ENCODE results near the gene WDCP.
A peak's percentile ranks its signal among the peaks of the same experiment; 100 is the strongest.
"Not testable (repeated sequence)": the region's sequence is repeated elsewhere in the genome, so short reads cannot be mapped to it uniquely, and the experiment has no call there.

WDCP gene

DNA sequence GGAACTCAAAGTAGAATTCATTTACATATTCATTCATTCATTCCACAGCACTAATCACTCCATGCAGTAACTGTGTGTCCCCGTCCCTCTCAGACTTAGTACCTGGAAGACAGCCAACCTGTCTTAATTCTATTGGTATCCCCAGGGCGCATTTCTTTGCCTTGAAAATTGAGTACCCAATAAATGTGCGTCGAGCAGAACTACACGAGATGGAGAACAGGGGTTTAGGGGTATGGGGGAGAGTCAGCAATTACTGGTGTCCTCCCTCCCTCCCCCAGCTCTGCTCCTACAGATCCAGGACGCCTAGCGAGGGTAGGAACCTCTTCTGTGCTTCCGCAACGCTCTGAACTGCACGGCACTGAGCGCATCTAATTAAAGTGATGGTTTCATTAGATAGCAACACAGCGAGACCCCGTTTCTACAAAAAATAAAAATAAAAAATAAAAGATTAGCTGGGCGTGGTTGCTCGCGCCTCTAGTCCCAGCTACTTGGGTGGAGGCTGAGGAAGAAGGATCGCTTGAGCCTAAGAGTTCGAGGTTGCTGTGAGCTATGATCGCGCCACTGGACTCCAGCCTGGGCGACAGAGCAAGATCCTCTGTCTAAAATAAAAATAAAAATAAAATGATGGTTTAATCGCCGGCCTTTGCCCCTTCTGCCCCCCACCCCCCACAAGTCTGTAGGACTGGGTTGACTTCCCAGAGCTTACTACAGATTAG, 1.7 kb upstream of the WDCP start:
- Histone ChIP-seq H3K27ac (no peak overlapping the region), H3K4me2 (peak overlapping the region; percentile 90), H3K4me3 (peak overlapping the region; percentile 70), H3K27me3 (peaks cover 54% of the 10 kb centered on the region), H3K9ac (peak overlapping the region; percentile 41), H3K9me3 (no peaks in the 10 kb centered on the region), H4K20me1 (peaks cover 10% of the 10 kb centered on the region; the same call in 1 of the 2 replicates), H3K36me3 (no peaks in the 10 kb centered on the region), H3K4me1 (peaks cover 37% of the 10 kb centered on the region)
- no peak for TF ChIP-seq Cebpa-rat (IDR thresholded peaks at IDR 0.05)

DNA sequence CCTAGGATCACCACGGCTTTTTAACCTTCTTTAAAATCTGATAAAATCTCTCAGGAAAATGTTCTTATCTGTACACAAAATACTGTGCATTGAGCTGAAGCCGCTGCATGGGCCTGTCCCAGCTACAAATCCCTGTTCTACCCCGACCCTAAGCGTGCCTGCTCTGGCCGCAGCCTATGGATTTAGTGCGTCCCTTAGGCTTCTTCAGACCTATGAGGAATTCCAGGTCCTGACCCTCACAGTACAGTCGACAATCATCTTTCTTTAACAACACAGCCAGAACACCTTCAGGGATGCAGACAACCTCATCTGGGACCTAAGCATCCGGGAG, 477 bp upstream of the WDCP start:
- Histone ChIP-seq H4K20me1 (peaks cover 10% of the 10 kb centered on the region; the same call in 1 of the 2 replicates), H3K27ac (no peak overlapping the region), H3K4me1 (peaks cover 37% of the 10 kb centered on the region), H3K9me3 (no peaks in the 10 kb centered on the region), H3K27me3 (peaks cover 51% of the 10 kb centered on the region), H3K4me2 (peak overlapping the region; percentile 71), H3K4me3 (no peak overlapping the region; the same call in 1 of the 2 replicates), H3K36me3 (no peaks in the 10 kb centered on the region), H3K9ac (no peak overlapping the region)
- TF ChIP-seq Cebpa-rat (IDR thresholded peaks at IDR 0.05): no peak

DNA sequence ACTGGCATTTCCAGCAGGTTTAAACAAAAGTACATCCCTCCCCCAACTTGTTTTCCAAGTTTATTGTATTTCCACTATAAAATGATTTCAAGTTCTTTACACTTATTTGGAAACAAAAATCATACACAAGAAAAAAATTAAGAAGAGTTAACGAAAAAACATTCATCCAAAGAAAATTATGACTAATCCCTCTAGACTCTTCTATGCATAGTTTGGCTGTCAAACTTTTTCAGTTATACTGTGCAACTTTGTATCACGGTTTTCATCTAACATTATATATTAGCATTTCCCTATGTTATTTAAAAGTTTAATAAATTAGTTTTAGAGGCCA, 627 bp downstream of the WDCP start:
- no peaks in the 10 kb centered on the region for H3K36me3 ChIP-seq
- H3K4me3 ChIP-seq: peak overlapping the region; percentile 86
- H3K27me3 ChIP-seq: peaks cover 40% of the 10 kb centered on the region
- TF ChIP-seq Cebpa-rat (IDR thresholded peaks at IDR 0.05): no peak
- peaks cover 10% of the 10 kb centered on the region; the same call in 1 of the 2 replicates for H4K20me1 ChIP-seq
- H3K9me3 ChIP-seq: no peaks in the 10 kb centered on the region
- H3K4me1 ChIP-seq: peaks cover 37% of the 10 kb centered on the region
- H3K4me2 ChIP-seq: peak overlapping the region; percentile 82
- H3K9ac ChIP-seq: peak overlapping the region; percentile 86
- peak overlapping the region; percentile 73; the same call in 1 of the 2 replicates for H3K27ac ChIP-seq

- Histone ChIP-seq H3K4me2 (peak overlapping the region; percentile 82), H3K27ac (no peak overlapping the region), H3K9ac (peak overlapping the region; percentile 86; the same call in 1 of the 2 replicates), H3K36me3 (no peaks in the 10 kb centered on the region), H3K4me3 (peak overlapping the region; percentile 86), H4K20me1 (peaks cover 10% of the 10 kb centered on the region; the same call in 1 of the 2 replicates), H3K4me1 (peaks cover 37% of the 10 kb centered on the region), H3K27me3 (peaks cover 33% of the 10 kb centered on the region), H3K9me3 (no peaks in the 10 kb centered on the region)
- TF ChIP-seq Cebpa-rat (IDR thresholded peaks at IDR 0.05): no peak
Measured at GRCh38 chr2:24045511-24046508, 1.4 kb downstream of the WDCP start.

DNA sequence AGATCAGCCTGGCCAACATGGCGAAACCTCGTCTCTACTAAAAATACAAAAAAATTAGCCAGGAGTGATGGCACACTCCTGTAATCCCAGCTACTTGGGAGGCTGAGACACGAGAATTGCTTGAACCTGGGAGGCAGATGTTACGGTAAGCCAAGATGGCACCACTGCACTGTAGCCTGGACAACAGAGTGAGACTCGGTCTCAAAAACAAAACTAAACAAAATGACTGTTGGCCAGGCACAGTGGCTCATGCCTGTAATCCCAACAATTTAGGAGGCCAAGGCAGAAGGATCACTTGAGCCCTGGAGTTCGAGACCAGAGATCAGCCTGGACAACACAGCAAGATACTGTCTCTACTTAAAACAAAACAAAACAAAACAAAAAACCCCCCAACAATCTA, 4.1 kb downstream of the WDCP start:
- H3K27ac ChIP-seq, H3K9me3 ChIP-seq, H3K9ac ChIP-seq, H3K27me3 ChIP-seq, H4K20me1 ChIP-seq, H3K4me2 ChIP-seq, H3K4me3 ChIP-seq: not testable (repeated sequence)
- Histone ChIP-seq H3K4me1 (peaks cover 25% of the 10 kb centered on the region), H3K36me3 (peaks cover 14% of the 10 kb centered on the region)

DNA sequence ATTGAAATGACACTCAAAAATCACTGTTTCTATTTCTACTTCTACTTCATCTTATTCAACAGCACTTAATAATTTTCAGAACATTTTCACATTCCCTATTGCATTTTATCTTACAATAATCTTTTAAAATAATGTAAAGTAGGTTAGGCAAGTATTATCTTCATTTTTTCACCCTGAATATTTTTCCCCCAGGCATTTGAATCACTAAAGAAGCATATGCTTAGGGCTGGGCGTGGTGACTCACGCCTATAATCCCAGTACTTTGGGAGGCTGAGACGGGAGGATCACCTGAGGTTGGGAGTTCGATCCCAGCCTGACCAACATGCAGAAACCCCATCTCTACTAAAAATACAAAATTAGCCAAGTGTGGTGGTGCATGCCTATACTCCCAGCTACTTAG, 6.7 kb downstream of the WDCP start:
- Histone ChIP-seq H3K27ac (no peak overlapping the region), H3K27me3 (no peaks in the 10 kb centered on the region), H3K9ac (no peak overlapping the region), H3K36me3 (peaks cover 36% of the 10 kb centered on the region), H3K4me3 (no peak overlapping the region), H3K4me2 (no peak overlapping the region), H3K9me3 (no peaks in the 10 kb centered on the region), H3K4me1 (peaks cover 8% of the 10 kb centered on the region), H4K20me1 (0 out of 2 replicates have a peak, but pooled peaks cover 16% of the 10 kb centered on the region)
- no peak for TF ChIP-seq Cebpa-rat (IDR thresholded peaks at IDR 0.05)

DNA sequence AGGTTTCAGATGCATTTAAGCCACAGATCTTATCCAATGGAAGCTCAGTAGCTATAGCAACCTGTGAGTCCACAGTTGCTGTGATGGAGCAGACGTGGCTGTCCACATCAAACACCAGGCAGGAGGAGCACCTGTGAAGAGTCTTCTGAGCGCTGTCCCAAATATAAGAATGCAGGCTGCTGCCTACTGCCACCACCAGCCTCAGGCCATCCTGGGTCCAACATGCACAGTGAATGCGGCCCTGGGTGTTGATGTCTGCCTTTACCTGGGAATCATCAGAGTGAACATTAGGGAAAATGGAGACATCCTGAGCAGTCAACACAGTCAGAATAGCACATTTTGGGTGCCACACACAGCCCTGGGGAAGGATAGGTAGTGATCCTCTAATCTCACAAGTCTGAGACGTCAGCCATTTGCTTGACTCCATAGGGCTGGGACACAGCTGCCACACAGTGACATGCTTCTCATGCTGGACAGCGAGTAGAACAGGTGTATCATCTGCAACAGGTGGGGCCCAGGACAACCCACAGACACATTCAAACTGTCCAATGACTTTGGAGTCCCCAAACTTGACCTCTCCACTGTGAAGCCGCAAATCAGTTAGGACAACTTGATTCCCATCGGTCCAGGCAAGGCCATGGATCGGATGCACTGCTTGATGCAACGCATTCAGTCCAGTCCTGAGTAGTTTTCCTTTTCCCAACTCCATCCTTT, 8.2 kb downstream of the WDCP start:
- TF ChIP-seq Cebpa-rat (IDR thresholded peaks at IDR 0.05): no peak
- Histone ChIP-seq H3K27me3 (no peaks in the 10 kb centered on the region), H3K9ac (no peak overlapping the region)

GRCh38 chr2:24026233-24026632, 21.0 kb downstream of the WDCP start:
- H3K9ac ChIP-seq: no peak overlapping the region

More for the DNA sequence above, 8.2 kb downstream of the WDCP start:
- H3K9me3 ChIP-seq: no peaks in the 10 kb centered on the region
- H4K20me1 ChIP-seq: 0 out of 2 replicates have a peak, but pooled peaks cover 16% of the 10 kb centered on the region
- H3K4me3 ChIP-seq: no peak overlapping the region
- no peaks in the 10 kb centered on the region for H3K4me1 ChIP-seq
- H3K36me3 ChIP-seq: peaks cover 39% of the 10 kb centered on the region
- H3K27ac ChIP-seq: no peak overlapping the region
- H3K4me2 ChIP-seq: no peak overlapping the region

DNA sequence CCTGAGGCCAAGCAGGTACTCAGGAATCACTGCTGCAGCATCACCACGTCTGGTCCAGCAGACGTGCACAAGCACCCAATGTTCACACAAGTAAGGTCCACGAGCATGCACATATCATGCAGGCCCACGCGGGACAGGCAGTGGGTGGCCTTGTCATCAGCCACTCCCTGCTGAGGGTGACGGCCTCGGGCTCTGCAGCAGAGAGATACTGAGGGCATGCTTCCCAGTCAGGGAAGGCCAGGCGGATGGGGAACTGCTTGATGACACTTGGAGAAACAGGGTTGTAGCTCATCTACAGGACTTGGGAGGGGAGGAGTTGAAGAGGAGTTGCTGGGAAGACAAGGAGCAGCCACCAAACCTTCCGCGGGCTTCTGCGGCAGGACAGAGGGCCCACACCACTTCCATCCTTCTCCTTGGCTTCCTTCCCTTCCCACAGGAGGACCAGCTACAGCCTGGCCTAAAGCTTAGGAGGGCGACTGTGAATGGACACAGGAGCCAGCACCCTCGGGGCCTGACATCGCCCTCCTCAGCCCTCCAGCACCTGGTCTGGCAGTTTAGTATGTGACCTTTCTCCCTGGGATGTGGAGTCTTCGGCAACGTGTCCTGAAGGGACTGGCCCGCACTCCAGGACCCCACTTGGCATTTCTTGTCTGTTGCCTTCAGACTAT, 22.1 kb downstream of the WDCP start:
- Histone ChIP-seq H3K4me3 (no peak overlapping the region), H3K27ac (no peak overlapping the region), H3K4me2 (no peak overlapping the region), H3K9me3 (no peaks in the 10 kb centered on the region), H3K9ac (no peak overlapping the region), H3K36me3 (peaks cover 88% of the 10 kb centered on the region), H3K4me1 (no peaks in the 10 kb centered on the region), H3K27me3 (no peaks in the 10 kb centered on the region), H4K20me1 (0 out of 2 replicates have a peak, but pooled peaks cover 7% of the 10 kb centered on the region)
- TF ChIP-seq Cebpa-rat (IDR thresholded peaks at IDR 0.05): no peak

More at GRCh38 chr2:24026233-24026632, 21.0 kb downstream of the WDCP start:
- H3K9me3 ChIP-seq: no peaks in the 10 kb centered on the region
- H3K27me3 ChIP-seq: no peaks in the 10 kb centered on the region
- no peak overlapping the region for H3K27ac ChIP-seq
- no peak overlapping the region for H3K4me2 ChIP-seq
- TF ChIP-seq Cebpa-rat (IDR thresholded peaks at IDR 0.05): no peak
- H4K20me1 ChIP-seq: 0 out of 2 replicates have a peak, but pooled peaks cover 12% of the 10 kb centered on the region
- H3K4me1 ChIP-seq: no peaks in the 10 kb centered on the region
- peaks cover 99% of the 10 kb centered on the region for H3K36me3 ChIP-seq
- no peak overlapping the region for H3K4me3 ChIP-seq

Measured in BLaER1 (cell line).